ENCODE data around the gene PTPRC.

GRCh38 chr1:198700016-198700392 is 61.2 kb downstream of the PTPRC start:
- TF ChIP-seq, protein P1, sequence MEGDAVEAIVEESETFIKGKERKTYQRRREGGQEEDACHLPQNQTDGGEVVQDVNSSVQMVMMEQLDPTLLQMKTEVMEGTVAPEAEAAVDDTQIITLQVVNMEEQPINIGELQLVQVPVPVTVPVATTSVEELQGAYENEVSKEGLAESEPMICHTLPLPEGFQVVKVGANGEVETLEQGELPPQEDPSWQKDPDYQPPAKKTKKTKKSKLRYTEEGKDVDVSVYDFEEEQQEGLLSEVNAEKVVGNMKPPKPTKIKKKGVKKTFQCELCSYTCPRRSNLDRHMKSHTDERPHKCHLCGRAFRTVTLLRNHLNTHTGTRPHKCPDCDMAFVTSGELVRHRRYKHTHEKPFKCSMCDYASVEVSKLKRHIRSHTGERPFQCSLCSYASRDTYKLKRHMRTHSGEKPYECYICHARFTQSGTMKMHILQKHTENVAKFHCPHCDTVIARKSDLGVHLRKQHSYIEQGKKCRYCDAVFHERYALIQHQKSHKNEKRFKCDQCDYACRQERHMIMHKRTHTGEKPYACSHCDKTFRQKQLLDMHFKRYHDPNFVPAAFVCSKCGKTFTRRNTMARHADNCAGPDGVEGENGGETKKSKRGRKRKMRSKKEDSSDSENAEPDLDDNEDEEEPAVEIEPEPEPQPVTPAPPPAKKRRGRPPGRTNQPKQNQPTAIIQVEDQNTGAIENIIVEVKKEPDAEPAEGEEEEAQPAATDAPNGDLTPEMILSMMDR (IDR thresholded peaks at IDR 0.05), result no peak
- TF ChIP-seq POLR2A (IDR thresholded peaks at IDR 0.05), result no peak

Data from suprapubic skin (tissue), 3 donors.